Urinary bladder (tissue), 4 donors: ENCODE results near the gene TMEM200A. TPM values are rescaled to one million over a fixed set of nuclear protein-coding genes. Genes with fewer than 3 reads are reported as not detected.

Source experiments
- DNase-seq: peaks from one replicate; pipeline ENCODE4 v3.0.0-alpha.2; 2015; ENCODE audit errors: extremely low spot score
- H3K27ac ChIP-seq: one replicate; pipeline ENCODE4 v1.5.1; 2013; ENCODE audit warnings: low read depth, mild to moderate bottlenecking, moderate library complexity
- H3K36me3 ChIP-seq: one replicate; pipeline ENCODE4 v1.6.1; 2013; ENCODE audit warnings: mild to moderate bottlenecking, moderate library complexity; ENCODE audit not compliant: insufficient read depth
- H3K4me1 ChIP-seq: one replicate; pipeline ENCODE4 v1.6.1; 2013; ENCODE audit warnings: mild to moderate bottlenecking, moderate library complexity; ENCODE audit not compliant: insufficient read depth
- H3K4me3 ChIP-seq: one replicate; pipeline ENCODE4 v1.5.1; 2013; ENCODE audit warnings: low read depth, low read length
- WGBS: extraction: QIAGEN DNeasy Blood & Tissue Kit; methylation state at CpG from one replicate; pipeline ENCODE4 v1.1.7; 2013; 5-methylcytosine and 5-hydroxymethylcytosine counted together
- polyA plus RNA-seq: library from polyadenylated mRNA; stranded (reverse); fragments of 200-250 nt; gene quantifications from one replicate; pipeline ENCODE4 v1.2.3, GENCODE V29; 2013
- total RNA-seq: library from RNA; depleted of rRNA; stranded (reverse); fragments of >200 nt; gene quantifications from one replicate; pipeline ENCODE4 v1.2.3, GENCODE V29; 2014
- donor health status: healthy with polysubstance abuse.
- donor health status: healthy.

The TMEM200A gene
- total and polyA plus RNA-seq, 2 donors: 9.5 to 24.8 TPM

DNA sequence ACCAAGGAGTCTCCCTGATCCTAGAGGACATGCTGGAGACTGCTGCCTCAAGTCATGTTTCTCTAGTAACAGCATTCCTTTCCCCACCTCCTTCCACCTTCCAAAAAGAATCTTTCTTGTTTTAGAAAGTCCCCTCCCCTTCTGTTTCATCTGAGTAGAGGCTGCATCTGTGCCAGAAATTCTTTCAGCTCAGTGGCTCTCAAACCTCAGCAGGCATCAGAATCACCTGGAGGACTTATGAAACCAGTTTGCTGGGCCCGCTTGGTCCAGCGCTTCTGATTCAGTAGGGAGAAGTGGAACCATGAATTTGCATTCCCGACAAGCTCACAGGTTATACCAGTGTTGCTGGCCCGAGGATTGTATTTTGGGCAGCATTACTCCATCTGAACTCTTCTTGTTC, 55.1 kb downstream of the TMEM200A start:
- H3K4me1 ChIP-seq: no peaks in the 10 kb centered on the region

DNA sequence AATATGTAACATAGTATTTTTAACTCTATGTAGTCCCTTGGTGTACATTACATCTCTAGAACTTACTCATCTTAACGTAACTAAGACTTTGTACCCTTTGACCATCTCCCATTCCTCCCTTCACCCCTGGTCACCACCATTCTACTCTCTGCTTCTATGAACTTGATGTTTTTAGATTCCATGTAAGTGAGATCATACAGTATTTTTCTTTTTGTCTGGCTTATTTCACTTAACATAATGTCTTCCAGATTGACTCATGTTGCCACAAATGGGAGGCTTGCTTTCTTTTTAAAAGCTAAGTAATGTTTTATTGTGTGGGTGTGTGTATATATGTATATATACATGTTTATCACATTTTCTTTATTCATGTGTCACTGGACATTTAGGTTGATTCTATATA, 55.8 kb downstream of the TMEM200A start:
- H3K4me3 ChIP-seq: no peak overlapping the region
- no peak for DNase-seq
- 89% methylated on average over 1 of the region's 1 CpG for WGBS

More for the DNA sequence above, 55.1 kb downstream of the TMEM200A start:
- Histone ChIP-seq H3K4me3 (no peak overlapping the region), H3K36me3 (no peaks in the 10 kb centered on the region), H3K27ac (no peak overlapping the region)
- DNase-seq: no peak
- 97% methylated on average over 4 of the region's 4 CpGs for WGBS

DNA sequence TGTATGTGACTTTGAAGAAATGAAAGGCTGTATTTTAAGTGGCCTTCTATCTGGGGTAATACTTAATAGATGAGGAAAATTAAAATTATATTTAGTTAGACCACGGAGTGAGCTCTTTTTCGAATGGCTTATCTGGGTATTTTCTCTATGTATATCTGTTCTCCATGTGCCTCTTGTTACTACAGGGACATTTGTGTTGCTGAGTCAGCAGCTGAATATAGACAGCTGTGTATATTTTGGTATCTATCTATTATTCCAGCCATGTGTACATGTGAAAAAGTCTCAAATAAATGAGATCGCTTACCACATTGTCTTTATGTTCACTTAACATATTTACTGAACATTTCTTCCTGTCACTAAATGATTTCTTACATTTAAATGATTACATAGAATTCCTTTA, 57.2 kb downstream of the TMEM200A start:
- DNase-seq: no peak
- Histone ChIP-seq H3K36me3 (no peaks in the 10 kb centered on the region), H3K27ac (no peak overlapping the region), H3K4me3 (no peak overlapping the region), H3K4me1 (no peaks in the 10 kb centered on the region)
- 76% methylated on average over 3 of the region's 3 CpGs for WGBS

More for the DNA sequence above, 55.8 kb downstream of the TMEM200A start:
- no peaks in the 10 kb centered on the region for H3K4me1 ChIP-seq
- no peaks in the 10 kb centered on the region for H3K36me3 ChIP-seq
- no peak overlapping the region for H3K27ac ChIP-seq

- no peaks in the 10 kb centered on the region for H3K4me1 ChIP-seq
- WGBS: 90% methylated on average over 2 of the region's 2 CpGs
- H3K4me3 ChIP-seq: no peak overlapping the region
- no peak for DNase-seq
- no peak overlapping the region for H3K27ac ChIP-seq
- no peaks in the 10 kb centered on the region for H3K36me3 ChIP-seq
Observed at GRCh38 chr6:130424710-130425109, 58.9 kb downstream of the TMEM200A start.

- 73% methylated on average over 1 of the region's 1 CpG for WGBS
- DNase-seq: no peak
- Histone ChIP-seq H3K4me3 (no peak overlapping the region), H3K27ac (no peak overlapping the region), H3K4me1 (no peaks in the 10 kb centered on the region), H3K36me3 (no peaks in the 10 kb centered on the region)
Observed at GRCh38 chr6:130425537-130425936, 59.7 kb downstream of the TMEM200A start.

GRCh38 chr6:130426066-130426721, 60.4 kb downstream of the TMEM200A start:
- no peak for DNase-seq
- Histone ChIP-seq H3K36me3 (no peaks in the 10 kb centered on the region), H3K4me1 (no peaks in the 10 kb centered on the region), H3K4me3 (no peak overlapping the region), H3K27ac (no peak overlapping the region)
- 57% methylated on average over 7 of the region's 7 CpGs for WGBS

DNA sequence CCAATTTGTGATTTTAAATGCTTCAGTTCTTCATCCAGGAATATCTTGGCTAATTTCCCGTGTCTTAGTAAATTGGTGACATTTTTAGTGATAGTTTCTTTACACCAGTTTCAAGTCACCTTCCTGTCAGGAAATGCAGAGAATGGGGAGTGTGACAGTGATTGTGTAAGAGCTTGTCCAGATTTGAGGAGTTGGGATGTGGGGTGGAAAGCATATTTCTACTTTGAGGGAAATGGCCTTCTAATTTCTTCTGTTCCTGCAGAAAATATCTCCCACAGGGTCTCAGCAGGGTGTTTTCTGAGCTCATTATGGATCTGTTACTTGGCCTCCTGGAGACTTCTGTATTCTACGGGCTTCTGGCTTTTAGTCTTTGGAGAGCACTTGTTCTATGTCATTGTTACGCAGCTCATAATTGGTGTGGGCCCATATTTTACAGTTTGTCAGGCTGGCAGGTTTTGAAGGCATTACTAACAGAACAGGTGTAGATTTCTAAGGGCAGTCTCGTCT, 65.6 kb downstream of the TMEM200A start:
- DNase-seq: no peak
- 74% methylated on average over 4 of the region's 4 CpGs for WGBS
- H3K27ac ChIP-seq: no peak overlapping the region
- no peak overlapping the region for H3K4me3 ChIP-seq
- no peaks in the 10 kb centered on the region for H3K36me3 ChIP-seq
- H3K4me1 ChIP-seq: no peaks in the 10 kb centered on the region

GRCh38 chr6:130432838-130433237, 67.0 kb downstream of the TMEM200A start:
- H3K36me3 ChIP-seq: no peaks in the 10 kb centered on the region
- H3K4me3 ChIP-seq: no peak overlapping the region
- H3K4me1 ChIP-seq: no peaks in the 10 kb centered on the region
- no peak overlapping the region for H3K27ac ChIP-seq
- no peak for DNase-seq
- 91% methylated on average over 4 of the region's 4 CpGs for WGBS

GRCh38 chr6:130434174-130434873, 68.5 kb downstream of the TMEM200A start:
- WGBS: 53% methylated on average over 3 of the region's 3 CpGs
- DNase-seq: no peak
- H3K4me3 ChIP-seq: no peak overlapping the region
- H3K36me3 ChIP-seq: no peaks in the 10 kb centered on the region
- H3K27ac ChIP-seq: no peak overlapping the region
- H3K4me1 ChIP-seq: no peaks in the 10 kb centered on the region

- WGBS: 94% methylated on average over 4 of the region's 4 CpGs
- Histone ChIP-seq H3K4me3 (no peak overlapping the region), H3K36me3 (no peaks in the 10 kb centered on the region), H3K27ac (no peak overlapping the region), H3K4me1 (no peaks in the 10 kb centered on the region)
- DNase-seq: no peak
Observed at GRCh38 chr6:130435181-130435580, 69.4 kb downstream of the TMEM200A start.

- no peak for DNase-seq
- Histone ChIP-seq H3K4me3 (no peak overlapping the region), H3K27ac (no peak overlapping the region), H3K4me1 (no peaks in the 10 kb centered on the region), H3K36me3 (no peaks in the 10 kb centered on the region)
- WGBS: 14% methylated on average over 1 of the region's 1 CpG
Observed at GRCh38 chr6:130437961-130438360, 72.1 kb downstream of the TMEM200A start.

- Histone ChIP-seq H3K27ac (no peak overlapping the region), H3K4me1 (no peaks in the 10 kb centered on the region), H3K4me3 (no peak overlapping the region), H3K36me3 (no peaks in the 10 kb centered on the region)
- no peak for DNase-seq
Observed at GRCh38 chr6:130447374-130447773, 81.6 kb downstream of the TMEM200A start.

GRCh38 chr6:130452336-130452735, 86.5 kb downstream of the TMEM200A start:
- H3K27ac ChIP-seq: no peak overlapping the region
- 97% methylated on average over 1 of the region's 1 CpG for WGBS
- H3K4me1 ChIP-seq: no peaks in the 10 kb centered on the region
- H3K4me3 ChIP-seq: no peak overlapping the region
- DNase-seq: no peak
- no peaks in the 10 kb centered on the region for H3K36me3 ChIP-seq

GRCh38 chr6:130453230-130453629, 87.4 kb downstream of the TMEM200A start:
- Histone ChIP-seq H3K4me1 (no peaks in the 10 kb centered on the region), H3K27ac (no peak overlapping the region), H3K36me3 (no peaks in the 10 kb centered on the region), H3K4me3 (no peak overlapping the region)
- WGBS: 84% methylated on average over 5 of the region's 5 CpGs
- DNase-seq: no peak
